ENCODE data around the gene SNX18.

SNX18 gene

GRCh38 chr5:54491326-54491725, 26.2 kb upstream of the SNX18 start:
- TF ChIP-seq EP300 (IDR thresholded peaks at IDR 0.05; ENCODE audit: borderline replicate concordance) (no peak), FOXM1 (IDR thresholded peaks at IDR 0.05; ENCODE audit: borderline replicate concordance, low read depth) (no peak), TEAD4 (IDR thresholded peaks at IDR 0.05) (no peak), YY1 (IDR thresholded peaks at IDR 0.05; ENCODE audit: low read depth) (no peak), TAF1 (IDR thresholded peaks at IDR 0.05; ENCODE audit: low read depth) (no peak), EGR1 (IDR thresholded peaks at IDR 0.05) (no peak), CREB1 (IDR thresholded peaks at IDR 0.05; ENCODE audit: low read depth) (no peak)
- TF ChIP-seq, protein P1, sequence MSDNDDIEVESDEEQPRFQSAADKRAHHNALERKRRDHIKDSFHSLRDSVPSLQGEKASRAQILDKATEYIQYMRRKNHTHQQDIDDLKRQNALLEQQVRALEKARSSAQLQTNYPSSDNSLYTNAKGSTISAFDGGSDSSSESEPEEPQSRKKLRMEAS (IDR thresholded peaks at IDR 0.05) = no peak
- TF ChIP-seq, protein P2, sequence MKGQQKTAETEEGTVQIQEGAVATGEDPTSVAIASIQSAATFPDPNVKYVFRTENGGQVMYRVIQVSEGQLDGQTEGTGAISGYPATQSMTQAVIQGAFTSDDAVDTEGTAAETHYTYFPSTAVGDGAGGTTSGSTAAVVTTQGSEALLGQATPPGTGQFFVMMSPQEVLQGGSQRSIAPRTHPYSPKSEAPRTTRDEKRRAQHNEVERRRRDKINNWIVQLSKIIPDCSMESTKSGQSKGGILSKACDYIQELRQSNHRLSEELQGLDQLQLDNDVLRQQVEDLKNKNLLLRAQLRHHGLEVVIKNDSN (IDR thresholded peaks at IDR 0.05) = no peak

DNA sequence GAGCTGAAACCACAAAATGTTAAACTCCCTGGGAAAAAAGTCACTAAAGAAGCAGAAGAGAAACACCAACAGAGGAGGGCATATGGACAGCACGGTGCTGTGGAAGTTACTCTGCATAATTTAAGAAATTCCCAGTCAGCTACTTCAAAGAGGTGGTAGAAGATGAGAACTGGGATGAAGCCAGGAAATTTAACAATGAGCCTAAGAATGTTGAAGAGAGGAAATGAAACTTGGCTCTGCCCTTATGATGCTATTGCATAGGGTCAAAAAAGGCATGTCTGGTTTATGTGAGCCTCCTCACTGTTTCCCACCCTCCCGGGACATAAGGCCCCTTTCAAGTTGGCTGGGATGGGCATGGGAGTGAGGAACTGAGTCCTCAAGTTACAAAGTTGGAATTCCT, 25.4 kb upstream of the SNX18 start:
- TF ChIP-seq FOXM1 (IDR thresholded peaks at IDR 0.05; ENCODE audit: borderline replicate concordance, low read depth) = no peak
- no peak for TF ChIP-seq EP300 (IDR thresholded peaks at IDR 0.05; ENCODE audit: borderline replicate concordance)
- no peak for TF ChIP-seq REST (IDR thresholded peaks at IDR 0.05; ENCODE audit: low read depth)
- no peak for TF ChIP-seq YY1 (IDR thresholded peaks at IDR 0.05; ENCODE audit: low read depth)
- no peak for TF ChIP-seq RAD21 (IDR thresholded peaks at IDR 0.05; ENCODE audit: low read depth)
- no peak for TF ChIP-seq TAF1 (IDR thresholded peaks at IDR 0.05; ENCODE audit: low read depth)

- no peak for TF ChIP-seq CEBPB (IDR thresholded peaks at IDR 0.05)
- no peak for TF ChIP-seq FOXM1 (IDR thresholded peaks at IDR 0.05; ENCODE audit: borderline replicate concordance, low read depth)
- no peak for TF ChIP-seq ZBTB7A (IDR thresholded peaks at IDR 0.05; ENCODE audit: low read depth)
- no peak for TF ChIP-seq NFIC (IDR thresholded peaks at IDR 0.05)
- TF ChIP-seq REST (IDR thresholded peaks at IDR 0.05; ENCODE audit: low read depth) = no peak
- TF ChIP-seq EP300 (IDR thresholded peaks at IDR 0.05; ENCODE audit: borderline replicate concordance) = no peak
- no peak for TF ChIP-seq RAD21 (IDR thresholded peaks at IDR 0.05; ENCODE audit: low read depth)
These were observed 22.5 kb upstream of the SNX18 start for GRCh38 chr5:54495027-54495426.

DNA sequence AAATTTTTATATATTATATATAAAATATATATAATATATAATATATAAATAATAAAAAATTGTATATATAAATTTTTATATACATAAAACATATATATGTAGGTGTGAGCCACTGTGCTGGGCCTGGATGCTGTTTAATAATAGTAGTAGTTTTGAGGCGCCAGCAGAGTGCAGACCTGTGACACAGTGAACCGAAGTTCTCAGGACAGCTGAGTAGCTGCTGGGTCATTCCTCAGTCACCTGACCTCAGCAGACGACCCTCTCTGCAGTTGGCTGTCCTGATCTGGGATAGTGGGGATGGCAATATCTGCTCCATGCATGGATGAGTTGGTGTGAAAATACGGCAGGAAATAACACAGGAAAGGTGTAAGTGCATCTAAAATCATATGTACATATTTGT, 3.3 kb upstream of the SNX18 start:
- TF ChIP-seq EP300 (IDR thresholded peaks at IDR 0.05; ENCODE audit: borderline replicate concordance) = no peak
- no peak for TF ChIP-seq CEBPB (IDR thresholded peaks at IDR 0.05)
- TF ChIP-seq FOXM1 (IDR thresholded peaks at IDR 0.05; ENCODE audit: borderline replicate concordance, low read depth) = no peak
- no peak for TF ChIP-seq TAF1 (IDR thresholded peaks at IDR 0.05; ENCODE audit: low read depth)
- TF ChIP-seq, protein P2 (IDR thresholded peaks at IDR 0.05) = peak; percentile 44; the same call in 1 of the 2 replicates
- no peak for TF ChIP-seq REST (IDR thresholded peaks at IDR 0.05; ENCODE audit: low read depth)
- TF ChIP-seq TEAD4 (IDR thresholded peaks at IDR 0.05) = no peak
- TF ChIP-seq RAD21 (IDR thresholded peaks at IDR 0.05; ENCODE audit: low read depth) = peak; percentile 58
- no peak for TF ChIP-seq ZBTB7A (IDR thresholded peaks at IDR 0.05; ENCODE audit: low read depth)
- TF ChIP-seq YY1 (IDR thresholded peaks at IDR 0.05; ENCODE audit: low read depth) = no peak
- TF ChIP-seq, protein P1 (IDR thresholded peaks at IDR 0.05) = no peak
- TF ChIP-seq TCF12 (IDR thresholded peaks at IDR 0.05; ENCODE audit: low read depth) = no peak
- TF ChIP-seq CREB1 (IDR thresholded peaks at IDR 0.05; ENCODE audit: low read depth) = no peak
- no peak for TF ChIP-seq NFIC (IDR thresholded peaks at IDR 0.05)
- TF ChIP-seq EGR1 (IDR thresholded peaks at IDR 0.05) = no peak

Measured in Ishikawa (cell line).